Testis (tissue), 3 donors: ENCODE data around the gene TMEM183A. TPM values are rescaled to one million over a fixed set of nuclear protein-coding genes. Genes with fewer than 3 reads are reported as not detected.

Source experiments
- DNase-seq: peaks from one replicate; pipeline ENCODE4 v3.0.0-alpha.2; 2019
- H3K27ac ChIP-seq, 2 donors: fragments of 200-600 bp; sonication (generic); one replicate each; pipeline ENCODE4 v1.5.1; 2019
- H3K27me3 ChIP-seq: fragments of 200-600 bp; sonication (generic); one replicate; pipeline ENCODE4 v1.5.1; 2019
- H3K36me3 ChIP-seq: fragments of 200-600 bp; sonication (generic); one replicate; pipeline ENCODE4 v1.5.1; 2017; ENCODE audit warnings: low read depth; ENCODE audit errors: missing control alignments
- H3K4me1 ChIP-seq: fragments of 200-600 bp; sonication (generic); one replicate; pipeline ENCODE4 v1.5.1; 2019
- H3K4me3 ChIP-seq, 2 donors: fragments of 200-600 bp; sonication (generic); one replicate each; pipeline ENCODE4 v1.5.1; 2017 to 2019
- H3K9me3 ChIP-seq: fragments of 200-600 bp; sonication (generic); one replicate; pipeline ENCODE4 v1.5.1; 2017
- CTCF ChIP-seq, 3 experiments: fragments of 450-650 bp in 2 of 3; fragments of 200-600 bp in 1 of 3; sonication (generic) in 1 of 3; IDR thresholded peaks; one replicate each; pipeline ENCODE4 v1.5.1; 2016 to 2019; ENCODE audit warnings: antibody characterized with exemption in 3 of 3, mild to moderate bottlenecking in 2 of 3, moderate library complexity in 1 of 3
- POLR2A ChIP-seq: fragments of 450-650 bp; IDR thresholded peaks from one replicate; pipeline ENCODE4 v1.6.1; 2017; ENCODE audit warnings: antibody characterized with exemption, mild to moderate bottlenecking, moderate library complexity
- WGBS, 2 donors: methylation state at CpG; one replicate each; pipeline ENCODE4 v1.1.5; 2018; 5-methylcytosine and 5-hydroxymethylcytosine counted together
- intact Hi-C: fragments of 100-400 bp; cut with DNase I; formaldehyde crosslinking; loops from one replicate; pipeline ENCODE4 v1.15.1; 2023; ENCODE audit warnings: low total_unique reads
- polyA plus RNA-seq: library from polyadenylated mRNA; stranded (reverse); fragments of 350-450 nt; fragmentation: Illumina TruSeq; extraction: RNeasy Lipid Tissue Mini Kit (QIAGEN cat#74804); gene quantifications from one replicate; pipeline ENCODE4 v1.2.3, GENCODE V29; 2014; ENCODE audit warnings: low read depth, low replicate concordance; ENCODE audit not compliant: insufficient read depth
- total RNA-seq, 2 donors: library from RNA; depleted of rRNA; stranded (reverse); fragments of >200 nt; gene quantifications; one replicate each; pipeline ENCODE4 v1.2.3, GENCODE V29; 2016

The TMEM183A gene
- total and polyA plus RNA-seq, 3 donors from 2014 or later = 114 to 135 (median 129) TPM

GRCh38 chr1:203028784-203029553, 21.8 kb downstream of the TMEM183A start:
- intact Hi-C loops = no loop called here
- Histone ChIP-seq H3K4me1 (peaks cover 16% of the 10 kb centered on the region), H3K36me3 (no peaks in the 10 kb centered on the region), H3K4me3 (no peak overlapping the region), H3K27me3 (no peaks in the 10 kb centered on the region), H3K9me3 (no peaks in the 10 kb centered on the region), H3K27ac (no peak overlapping the region)
- TF ChIP-seq CTCF (IDR thresholded peaks at IDR 0.05) (no peak), POLR2A (no peak)
- WGBS, 2 donors = 51 to 67% methylated on average over 9 to 13 of the region's 13 CpGs
- peak; percentile 36 for DNase-seq

- WGBS, 2 donors = 79 to 82% methylated on average over 6 of the region's 6 CpGs
- peaks cover 15% of the 10 kb centered on the region for H3K4me1 ChIP-seq
- H3K27me3 ChIP-seq = no peaks in the 10 kb centered on the region
- DNase-seq = no peak
- no peak overlapping the region for H3K27ac ChIP-seq
- H3K4me3 ChIP-seq = no peak overlapping the region
- no peaks in the 10 kb centered on the region for H3K9me3 ChIP-seq
- H3K36me3 ChIP-seq = no peaks in the 10 kb centered on the region
- intact Hi-C loops = no loop called here
- TF ChIP-seq CTCF (IDR thresholded peaks at IDR 0.05) (peak in 1 of 3 experiments; percentile 30), POLR2A (no peak)
Measured at GRCh38 chr1:203031467-203031866, 24.3 kb downstream of the TMEM183A start.

- Histone ChIP-seq H3K27ac (no peak overlapping the region), H3K9me3 (no peaks in the 10 kb centered on the region), H3K4me1 (no peaks in the 10 kb centered on the region), H3K27me3 (no peaks in the 10 kb centered on the region), H3K36me3 (no peaks in the 10 kb centered on the region), H3K4me3 (no peak overlapping the region)
- 87 to 90% methylated on average over 2 of the region's 2 CpGs for whole genome bisulfite sequencing, 2 donors
- intact Hi-C loops = no loop called here
- peak; percentile 4 for DNase-seq
- TF ChIP-seq POLR2A (no peak), CTCF (IDR thresholded peaks at IDR 0.05) (no peak)
Measured at GRCh38 chr1:203033287-203033686, 26.1 kb downstream of the TMEM183A start.

- Histone ChIP-seq H3K27ac (no peak overlapping the region), H3K4me1 (no peaks in the 10 kb centered on the region), H3K36me3 (no peaks in the 10 kb centered on the region), H3K9me3 (no peaks in the 10 kb centered on the region), H3K4me3 (no peak overlapping the region), H3K27me3 (no peaks in the 10 kb centered on the region)
- TF ChIP-seq POLR2A (no peak), CTCF (IDR thresholded peaks at IDR 0.05) (no peak)
- DNase-seq = peak; percentile 0
- intact Hi-C loops = no loop called here
- WGBS, 2 donors = 90 to 96% methylated on average over 2 of the region's 2 CpGs
Measured at GRCh38 chr1:203033917-203034316, 26.7 kb downstream of the TMEM183A start.
